NCI-H1694 treated with DMSO at 0.1 percent for 48 hours (cell line): ENCODE results near the gene MYO1E.

Source experiments
- DNase-seq: peaks from one replicate; lab custom pipeline; 2025; lab: John Stamatoyannopoulos, UW

Gene MYO1E

GRCh38 chr15:59190291-59190690 lies 182.4 kb downstream of the MYO1E start:
- DNase-seq = no peak

GRCh38 chr15:59189241-59189640 lies 183.4 kb downstream of the MYO1E start:
- DNase-seq = no peak

DNA sequence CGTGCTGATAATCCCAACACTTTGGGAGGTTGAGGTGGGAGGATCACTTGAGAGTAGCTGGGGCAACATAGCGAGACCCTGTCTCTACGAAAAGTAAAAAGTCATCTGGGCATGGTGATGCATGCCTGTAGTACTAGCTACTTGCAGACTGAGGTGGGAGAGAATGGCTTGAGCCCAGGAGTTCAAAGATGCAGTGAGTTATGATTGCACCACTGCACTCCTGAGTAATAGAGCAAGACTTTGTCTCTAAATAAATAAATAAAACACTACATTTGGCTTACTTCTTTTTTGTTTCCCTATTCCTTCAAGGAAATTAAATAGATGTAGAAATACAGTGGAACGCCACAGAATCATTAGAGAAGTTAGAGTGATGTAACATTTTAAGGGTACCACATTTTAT lies 186.2 kb downstream of the MYO1E start:
- DNase-seq = no peak

- DNase-seq = no peak
These were observed 186.9 kb downstream of the MYO1E start for GRCh38 chr15:59185725-59186124.

GRCh38 chr15:59180945-59181600 lies 191.6 kb downstream of the MYO1E start:
- no peak for DNase-seq

DNA sequence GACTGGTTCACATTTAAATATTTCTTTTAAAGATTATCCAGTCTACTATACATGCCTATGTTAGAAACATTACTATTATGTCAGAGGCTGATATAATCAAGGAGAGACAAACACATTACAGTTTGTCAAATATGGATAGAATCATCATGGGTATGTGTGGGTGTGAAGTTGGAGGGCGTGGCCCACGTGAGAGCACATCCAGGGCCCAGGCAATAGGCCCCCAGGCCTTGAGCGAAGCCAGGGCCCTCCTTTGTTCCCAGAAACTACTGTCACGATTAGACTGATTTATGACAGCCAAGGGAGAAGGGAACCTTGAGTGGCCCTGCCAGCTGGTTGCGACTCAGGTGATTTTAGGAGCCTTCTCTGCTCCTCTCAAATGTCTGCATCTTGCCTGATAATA lies 193.0 kb downstream of the MYO1E start:
- no peak for DNase-seq

DNA sequence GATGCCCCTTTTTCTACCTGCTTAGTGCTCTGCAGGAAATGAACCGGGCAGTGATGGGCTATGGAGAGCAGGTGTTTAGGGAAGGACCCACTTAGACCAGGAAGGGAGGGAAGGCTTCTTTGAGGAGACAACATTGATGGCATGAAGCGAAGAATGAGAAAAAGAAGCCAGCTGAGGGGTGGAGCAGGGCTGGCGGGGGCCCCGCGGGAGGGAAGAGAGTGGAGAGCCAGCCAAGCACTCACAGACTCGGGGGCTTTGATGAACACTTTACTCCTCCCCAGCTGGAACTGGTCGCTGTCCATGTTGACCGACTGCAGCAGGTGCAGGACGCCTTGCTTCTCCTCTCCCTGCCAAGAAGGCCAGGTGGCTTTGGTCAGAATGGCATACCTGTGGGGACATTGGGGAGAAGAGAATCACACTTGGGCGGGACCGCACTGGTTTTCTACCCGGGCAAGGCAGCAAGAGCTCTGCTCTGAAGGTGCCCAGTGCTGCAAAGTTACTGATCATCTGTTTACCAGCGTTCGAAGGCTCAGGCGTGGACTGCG lies 194.4 kb downstream of the MYO1E start:
- DNase-seq = no peak

DNA sequence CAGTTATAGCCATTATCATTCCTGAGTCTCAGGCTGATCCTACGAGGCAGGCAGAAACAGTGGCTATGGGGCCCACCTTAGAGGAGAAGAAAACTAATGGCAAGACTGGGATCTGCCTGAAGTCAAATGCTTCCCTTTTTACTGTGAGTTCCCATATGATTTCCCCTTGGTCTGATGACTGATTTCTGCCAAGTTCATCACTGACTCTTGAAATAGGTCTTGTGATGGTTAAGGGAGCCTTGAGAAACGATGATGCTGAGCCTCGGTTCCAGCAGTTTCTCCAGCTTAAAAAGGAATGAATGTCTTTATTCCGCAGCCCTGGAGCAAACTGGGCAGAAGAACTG lies 195.4 kb downstream of the MYO1E start:
- no peak for DNase-seq

GRCh38 chr15:59176653-59177316 lies 195.9 kb downstream of the MYO1E start:
- DNase-seq = no peak

DNA sequence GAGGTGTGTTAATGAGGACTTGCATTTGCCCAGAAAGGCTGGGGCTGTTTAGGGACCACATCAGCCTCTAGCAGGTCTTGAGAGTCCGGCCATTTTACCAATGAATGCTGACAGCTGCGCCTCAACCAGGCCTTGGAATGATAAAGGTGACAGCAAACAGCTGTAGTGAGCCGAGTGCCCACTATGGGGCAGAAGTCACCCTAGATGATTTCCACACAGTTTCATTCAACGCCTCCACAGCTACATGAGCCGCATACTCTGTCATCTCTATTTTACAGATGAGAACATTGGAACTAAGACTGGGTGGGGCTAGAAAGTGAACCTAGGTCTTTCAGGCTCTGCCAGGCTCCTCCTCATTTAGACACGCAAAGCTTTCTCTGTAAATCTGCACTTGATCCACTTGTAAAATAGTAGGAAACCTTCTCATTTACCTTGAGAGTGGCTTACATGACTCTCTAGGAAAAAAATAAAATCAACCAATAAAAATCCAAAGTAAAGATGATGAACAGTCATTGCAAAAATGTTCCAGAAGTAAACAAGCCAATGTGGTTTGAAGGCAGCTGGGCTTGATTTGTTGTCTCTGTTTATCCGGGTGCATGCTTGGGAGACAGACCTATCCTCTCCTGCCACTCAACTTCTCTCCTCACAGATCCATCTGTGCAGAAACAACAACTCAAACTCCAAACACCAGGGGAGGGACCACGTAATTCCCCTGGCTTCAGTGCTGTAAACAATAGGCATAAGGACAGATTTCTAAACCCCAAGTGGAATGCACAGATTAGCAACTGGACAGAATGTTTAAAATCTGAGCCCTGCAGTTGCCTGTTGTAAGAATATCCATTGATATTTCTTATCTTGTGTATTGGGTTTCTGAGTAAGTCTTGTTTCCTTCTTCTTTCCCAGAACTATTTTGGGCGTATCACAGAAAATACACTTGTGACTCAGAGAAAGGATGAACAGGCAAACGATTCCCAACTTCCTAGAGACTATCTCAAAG lies 197.5 kb downstream of the MYO1E start:
- peak; percentile 65 for DNase-seq

- DNase-seq = no peak
These were observed 198.4 kb downstream of the MYO1E start for GRCh38 chr15:59174151-59174834.

- DNase-seq = no peak
These were observed 199.5 kb downstream of the MYO1E start for GRCh38 chr15:59173194-59173593.

DNA sequence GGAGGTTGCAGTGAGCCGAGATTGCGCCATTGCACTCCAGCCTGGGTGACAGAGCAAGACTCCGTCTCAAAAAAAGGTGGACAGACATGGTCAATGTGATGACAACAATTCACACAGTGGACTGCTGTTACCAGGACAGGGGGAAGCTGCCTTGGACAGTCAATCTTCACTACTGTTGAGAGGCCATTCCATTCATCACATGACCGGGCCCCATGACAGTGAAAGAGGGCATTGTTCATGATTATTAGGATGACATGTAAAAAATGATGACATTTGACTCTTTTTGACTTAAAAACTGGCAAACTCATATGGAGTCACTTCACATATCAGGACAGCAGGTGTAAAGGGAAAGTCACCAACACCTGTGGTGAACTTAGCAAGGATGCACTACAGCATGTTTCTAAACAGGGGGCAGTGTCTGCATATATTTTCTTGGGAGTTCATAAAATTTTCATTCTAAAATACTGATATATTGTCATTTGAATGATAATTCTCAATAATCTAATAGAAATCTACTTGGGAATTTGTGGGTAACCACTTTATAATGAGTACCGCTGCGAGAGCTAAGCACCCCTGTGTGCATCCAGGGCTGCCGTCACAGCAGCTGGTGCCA lies 200.3 kb downstream of the MYO1E start:
- DNase-seq = no peak

- no peak for DNase-seq
These were observed 201.6 kb downstream of the MYO1E start for GRCh38 chr15:59171067-59171397.

DNA sequence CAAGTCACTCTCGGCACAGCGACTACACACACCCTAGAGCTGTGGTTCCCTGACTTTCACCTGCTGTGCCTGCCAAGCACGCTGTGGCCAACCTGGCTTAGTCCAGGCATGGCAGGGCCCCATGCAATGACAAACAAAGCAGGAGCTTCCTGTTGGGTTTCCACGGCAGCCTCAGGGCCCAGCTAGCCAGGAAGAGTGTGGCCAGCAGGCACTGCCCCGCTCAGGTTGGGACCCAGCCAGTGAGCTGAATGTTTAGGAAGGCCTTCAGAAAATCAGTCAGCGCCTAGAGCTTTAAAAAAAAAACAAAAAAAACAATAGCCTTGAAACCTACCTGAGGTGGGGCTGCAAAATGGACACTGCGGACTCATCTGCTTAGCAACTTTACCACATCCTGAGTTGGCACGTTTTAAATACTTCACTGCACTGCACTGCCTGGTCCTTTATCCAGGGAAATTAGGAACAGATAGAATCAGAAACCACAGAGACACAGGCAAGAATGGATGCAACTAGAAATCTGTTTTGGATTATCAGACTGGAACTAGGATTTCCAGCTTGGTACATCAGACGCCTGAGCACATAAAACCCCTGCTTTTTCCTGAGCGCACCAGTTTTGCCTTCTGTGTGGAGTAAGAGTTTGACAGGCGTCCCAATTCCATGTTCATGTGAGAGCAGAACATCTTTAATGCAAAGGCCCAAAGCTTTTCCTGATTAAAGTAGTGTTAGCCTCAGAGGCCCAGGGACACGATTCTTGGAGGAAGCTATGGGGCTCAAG lies 202.2 kb downstream of the MYO1E start:
- no peak for DNase-seq

GRCh38 chr15:59169251-59169708 lies 203.4 kb downstream of the MYO1E start:
- DNase-seq = no peak

DNA sequence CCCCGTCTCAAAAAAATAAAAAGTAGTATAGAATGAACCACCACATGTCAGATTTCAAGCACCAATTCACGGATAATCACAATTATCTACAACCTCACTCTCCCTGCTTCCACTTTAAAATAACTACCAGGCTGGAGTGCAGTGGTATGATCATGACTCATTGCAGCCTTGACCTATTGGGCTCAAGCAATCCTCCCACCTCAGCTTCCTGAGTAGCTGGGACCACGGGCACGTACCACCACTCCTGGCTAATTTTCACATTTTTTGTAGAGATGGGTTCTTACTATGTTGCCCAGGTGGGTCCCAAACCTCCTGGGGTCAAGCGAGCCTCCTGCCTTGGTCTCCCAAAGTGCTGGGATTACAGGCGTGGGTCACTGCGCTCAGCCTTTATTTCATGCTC lies 204.1 kb downstream of the MYO1E start:
- DNase-seq = no peak

- DNase-seq = no peak
These were observed 205.9 kb downstream of the MYO1E start for GRCh38 chr15:59166601-59167265.

- no peak for DNase-seq
These were observed 206.5 kb downstream of the MYO1E start for GRCh38 chr15:59166166-59166565.

GRCh38 chr15:59165726-59166125 lies 206.9 kb downstream of the MYO1E start:
- DNase-seq = no peak
